ENCODE results near the gene FBLN1.
"Not testable (repeated sequence)": the region's sequence is repeated elsewhere in the genome, so short reads cannot be mapped to it uniquely, and the experiment has no call there.

FBLN1 gene

DNA sequence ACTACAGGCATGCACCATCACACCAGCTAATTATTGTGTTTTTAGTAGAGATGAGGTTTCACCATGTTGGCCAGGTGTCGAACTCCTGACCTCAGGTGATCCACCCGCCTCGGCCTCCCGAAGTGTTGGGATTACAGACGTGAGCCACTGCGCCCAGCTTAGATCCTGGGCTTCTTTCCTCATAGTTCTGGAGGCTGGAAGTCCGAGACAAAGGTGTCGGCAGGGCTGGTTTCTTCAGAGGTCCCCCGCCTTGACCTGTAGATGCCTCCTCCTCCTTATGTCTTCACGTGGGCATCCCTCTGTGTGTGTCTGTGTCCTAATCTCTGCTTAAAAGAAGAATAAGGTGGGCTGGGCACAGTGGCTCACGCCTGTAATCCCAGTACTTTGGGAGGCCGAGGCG lies 44.2 kb upstream of the FBLN1 start:
- no peak overlapping the region for H3K4me3 ChIP-seq (ENCODE audit: low read length)
- TF ChIP-seq, protein P1, sequence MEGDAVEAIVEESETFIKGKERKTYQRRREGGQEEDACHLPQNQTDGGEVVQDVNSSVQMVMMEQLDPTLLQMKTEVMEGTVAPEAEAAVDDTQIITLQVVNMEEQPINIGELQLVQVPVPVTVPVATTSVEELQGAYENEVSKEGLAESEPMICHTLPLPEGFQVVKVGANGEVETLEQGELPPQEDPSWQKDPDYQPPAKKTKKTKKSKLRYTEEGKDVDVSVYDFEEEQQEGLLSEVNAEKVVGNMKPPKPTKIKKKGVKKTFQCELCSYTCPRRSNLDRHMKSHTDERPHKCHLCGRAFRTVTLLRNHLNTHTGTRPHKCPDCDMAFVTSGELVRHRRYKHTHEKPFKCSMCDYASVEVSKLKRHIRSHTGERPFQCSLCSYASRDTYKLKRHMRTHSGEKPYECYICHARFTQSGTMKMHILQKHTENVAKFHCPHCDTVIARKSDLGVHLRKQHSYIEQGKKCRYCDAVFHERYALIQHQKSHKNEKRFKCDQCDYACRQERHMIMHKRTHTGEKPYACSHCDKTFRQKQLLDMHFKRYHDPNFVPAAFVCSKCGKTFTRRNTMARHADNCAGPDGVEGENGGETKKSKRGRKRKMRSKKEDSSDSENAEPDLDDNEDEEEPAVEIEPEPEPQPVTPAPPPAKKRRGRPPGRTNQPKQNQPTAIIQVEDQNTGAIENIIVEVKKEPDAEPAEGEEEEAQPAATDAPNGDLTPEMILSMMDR (conservative IDR thresholded peaks at IDR 0.05; ENCODE audit: low read length): no peak
- DNase-seq (ENCODE audit: low read depth): no peak

DNA sequence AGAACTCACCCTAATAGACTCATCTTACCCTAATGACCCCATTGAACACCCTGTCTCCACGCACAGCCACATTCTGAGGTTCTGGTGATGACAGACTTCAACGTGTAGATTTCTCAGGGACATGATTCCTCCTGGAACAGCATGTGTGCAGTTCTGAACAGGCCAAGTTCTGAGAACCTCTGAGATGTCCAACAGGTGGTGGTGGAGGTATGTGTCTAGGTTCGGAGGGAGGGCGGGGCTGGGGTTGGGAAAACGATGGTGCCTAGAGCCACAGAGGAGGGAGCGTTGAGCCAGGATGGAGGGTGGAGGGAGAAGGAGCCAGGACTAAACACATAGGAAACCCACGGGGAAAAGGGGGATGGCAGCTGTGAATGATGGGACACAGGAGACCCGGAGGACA lies 43.4 kb upstream of the FBLN1 start:
- TF ChIP-seq, protein P1 (conservative IDR thresholded peaks at IDR 0.05; ENCODE audit: low read length): no peak
- no peak overlapping the region for H3K4me3 ChIP-seq (ENCODE audit: low read length)
- DNase-seq (ENCODE audit: low read depth): no peak

DNA sequence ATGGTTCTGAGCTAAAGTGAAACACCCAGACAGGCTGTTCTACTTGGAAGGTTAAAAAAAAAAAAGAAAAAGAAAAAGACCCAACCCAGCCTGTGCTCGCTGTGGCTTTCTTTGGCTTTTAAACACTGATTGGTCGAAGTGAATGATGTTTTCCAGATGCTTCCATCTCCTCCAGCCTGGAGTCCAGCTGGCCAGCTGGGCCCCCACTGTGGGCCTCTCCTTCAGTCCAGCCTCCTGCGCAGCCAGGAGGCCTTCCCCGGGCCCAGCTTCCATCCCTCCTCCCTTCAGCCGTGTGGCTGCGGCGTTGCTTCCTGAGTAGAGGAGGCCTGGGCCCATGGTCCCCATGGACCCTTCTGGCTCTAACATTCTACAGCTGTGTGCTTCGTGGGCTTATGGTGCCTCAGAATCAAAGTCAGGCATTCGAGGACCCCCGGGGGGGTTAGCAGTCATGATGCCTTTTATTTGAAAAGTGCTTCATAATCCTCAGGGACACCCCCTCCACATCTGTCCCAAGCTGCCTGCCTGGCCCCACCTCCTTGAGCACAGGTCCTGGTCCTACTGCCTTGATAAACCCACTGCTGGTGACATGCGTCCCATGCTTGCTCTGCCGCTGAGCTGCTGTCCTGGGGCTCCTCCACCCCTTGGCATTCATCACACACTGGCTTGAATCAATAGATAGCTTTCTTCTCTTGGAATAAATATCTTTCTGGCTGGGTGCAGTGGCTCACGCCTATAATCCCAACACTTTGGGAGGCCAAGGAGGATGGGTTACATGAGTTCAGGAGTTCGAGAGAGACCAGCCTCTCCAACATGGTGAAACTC lies 42.2 kb upstream of the FBLN1 start:
- no peak overlapping the region for H3K4me3 ChIP-seq (ENCODE audit: low read length)
- peak; percentile 93 for DNase-seq (ENCODE audit: low read depth)
- TF ChIP-seq, protein P1 (conservative IDR thresholded peaks at IDR 0.05; ENCODE audit: low read length): no peak

DNA sequence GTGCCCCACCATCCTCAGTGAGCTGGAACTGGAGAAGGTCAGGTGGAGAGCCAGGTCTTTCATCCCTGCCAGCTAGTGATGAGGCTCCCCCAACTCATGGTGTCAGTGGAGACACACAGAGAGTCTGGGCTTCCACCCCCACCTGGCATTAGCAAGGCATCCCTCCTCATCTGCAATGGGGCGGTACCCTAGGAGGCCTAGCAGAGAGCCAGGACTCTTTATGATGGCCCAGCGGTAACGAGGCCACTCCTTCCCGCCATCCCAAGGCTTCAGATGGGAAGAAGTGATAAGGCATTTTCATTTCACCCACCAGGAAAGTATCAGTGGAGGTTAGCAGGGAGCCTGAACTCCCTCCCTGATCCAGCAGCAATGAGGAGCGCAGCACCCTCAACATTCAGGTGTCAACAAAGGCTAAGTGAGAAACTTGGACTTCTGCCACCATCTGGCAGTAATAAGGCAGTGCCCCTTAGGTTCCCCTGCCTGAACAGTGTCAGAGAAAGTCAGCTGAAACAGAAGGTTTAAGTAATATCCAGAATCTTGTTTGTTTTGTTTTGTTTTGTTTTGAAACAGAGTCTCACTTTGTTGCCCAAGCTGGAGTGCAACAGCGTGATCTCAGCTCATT lies 40.5 kb upstream of the FBLN1 start:
- H3K4me3 ChIP-seq (ENCODE audit: low read length): no peak overlapping the region
- TF ChIP-seq, protein P1 (conservative IDR thresholded peaks at IDR 0.05; ENCODE audit: low read length): no peak
- DNase-seq (ENCODE audit: low read depth): no peak

DNA sequence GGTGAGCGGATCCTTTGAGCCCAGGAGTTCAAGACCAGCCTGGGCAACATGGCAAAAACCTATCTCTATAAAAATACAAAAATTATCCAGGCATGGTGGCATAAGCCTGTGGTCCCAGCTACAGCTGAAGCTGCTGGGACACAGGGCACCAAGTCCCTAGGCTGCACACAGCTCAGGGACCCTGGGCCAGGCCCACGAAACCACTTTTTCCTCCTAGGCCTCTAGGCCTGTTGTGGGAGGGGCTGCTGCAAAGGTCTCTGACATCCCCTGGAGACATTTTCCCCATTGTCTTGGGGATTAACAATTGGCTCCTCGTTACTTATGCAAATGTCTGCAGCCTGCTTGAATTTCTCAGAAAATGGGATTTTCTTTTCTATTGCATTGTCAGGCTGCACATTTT lies 39.0 kb upstream of the FBLN1 start:
- H3K4me3 ChIP-seq (ENCODE audit: low read length); DNase-seq (ENCODE audit: low read depth): not testable (repeated sequence)

DNA sequence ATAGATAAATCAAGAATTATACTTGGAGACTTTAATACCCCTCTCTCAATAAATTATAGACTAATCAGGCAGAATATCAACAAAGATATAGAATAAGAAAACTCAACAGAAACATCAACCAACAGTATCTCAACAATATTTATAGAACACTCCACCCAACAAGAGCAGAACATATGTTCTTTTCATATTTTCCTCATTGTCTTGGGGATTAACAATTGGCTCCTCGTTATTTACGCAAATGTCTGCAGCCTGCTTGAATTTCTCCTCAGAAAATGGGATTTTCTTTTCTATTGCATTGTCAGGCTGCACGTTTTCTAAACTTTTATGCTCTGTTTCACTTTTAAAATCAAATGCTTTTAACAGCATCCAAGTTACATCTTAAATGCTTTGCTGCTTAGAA lies 37.0 kb upstream of the FBLN1 start:
- H3K4me3 ChIP-seq (ENCODE audit: low read length): no peak overlapping the region
- TF ChIP-seq, protein P1 (conservative IDR thresholded peaks at IDR 0.05; ENCODE audit: low read length): no peak
- no peak for DNase-seq (ENCODE audit: low read depth)

DNA sequence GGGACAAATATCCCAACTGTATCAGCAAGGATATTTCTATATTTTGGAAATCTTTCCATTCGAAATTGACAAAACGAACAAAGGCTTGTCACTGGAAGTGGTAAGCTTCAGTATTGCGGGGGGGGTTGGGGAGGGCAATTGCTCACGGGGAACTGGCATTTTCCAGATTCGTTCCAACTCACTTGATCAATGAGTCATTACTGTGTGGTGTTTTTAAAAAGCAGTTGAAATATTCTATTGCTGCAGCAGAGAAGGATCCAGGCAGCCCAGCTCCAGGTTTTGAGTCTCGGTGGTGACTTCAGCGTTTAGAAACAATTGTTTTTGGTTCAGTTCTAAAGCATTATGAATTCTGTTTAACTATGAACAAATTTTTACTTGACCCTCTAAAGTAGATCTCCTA lies 33.8 kb upstream of the FBLN1 start:
- no peak overlapping the region for H3K4me3 ChIP-seq (ENCODE audit: low read length)
- DNase-seq (ENCODE audit: low read depth): peak; percentile 85
- TF ChIP-seq, protein P1 (conservative IDR thresholded peaks at IDR 0.05; ENCODE audit: low read length): no peak

Measured in AG10803 (cell line).